Activated CD8-positive, alpha-beta memory T cell treated with anti-CD3 and anti-CD28 coated beads, Interleukin-2, amount 10 ng/mL, durations not matched to agents 7 days and 5 days (primary cell): ENCODE measurements around the gene LAMC3. TPM values are rescaled to one million over a fixed set of nuclear protein-coding genes. Genes with fewer than 3 reads are reported as not detected.
"Not testable (repeated sequence)": the region's sequence is repeated elsewhere in the genome, so short reads cannot be mapped to it uniquely, and the experiment has no call there.

Experiments
- ATAC-seq: fragments of 150-1000 bp; cut with Tn5 transposase; one replicate; pipeline ENCODE4 v1.10.0; 2021; ENCODE audit warnings: moderate library complexity
- CTCF ChIA-PET: fragments of 350-600 bp; sonication (Branson Sonifier 250); formaldehyde crosslinking; loops from one replicate; lab custom pipeline; 2021; ENCODE audit warnings: antibody characterized with exemption; lab: Charles Lee
- DNase-seq: peaks from one replicate; pipeline ENCODE4 v3.0.0-alpha.2; 2020
- H3K27ac Mint-ChIP-seq: one replicate; pipeline ENCODE4 v1.8.0; 2021; ENCODE audit warnings: mild to moderate bottlenecking, mixed read lengths
- H3K27me3 Mint-ChIP-seq: one replicate; pipeline ENCODE4 v1.8.0; 2021; ENCODE audit warnings: mixed read lengths
- H3K36me3 Mint-ChIP-seq: one replicate; pipeline ENCODE4 v1.8.0; 2021; ENCODE audit warnings: mild to moderate bottlenecking, mixed read lengths
- H3K4me1 Mint-ChIP-seq: one replicate; pipeline ENCODE4 v1.8.0; 2021; ENCODE audit warnings: mixed read lengths
- H3K4me3 Mint-ChIP-seq: one replicate; pipeline ENCODE4 v1.8.0; 2021; ENCODE audit warnings: mild to moderate bottlenecking, moderate library complexity, mixed read lengths
- H3K9me3 Mint-ChIP-seq: one replicate; pipeline ENCODE4 v1.8.0; 2022; ENCODE audit warnings: low read depth, mixed read lengths
- total RNA-seq, 2 experiments: library from RNA; stranded (reverse); gene quantifications; one replicate each; pipeline ENCODE4 v1.2.3, GENCODE V29; 2021

Gene LAMC3
- total RNA-seq, 2 experiments from 2014 or later = 0.06 TPM; not detected in 1

DNA sequence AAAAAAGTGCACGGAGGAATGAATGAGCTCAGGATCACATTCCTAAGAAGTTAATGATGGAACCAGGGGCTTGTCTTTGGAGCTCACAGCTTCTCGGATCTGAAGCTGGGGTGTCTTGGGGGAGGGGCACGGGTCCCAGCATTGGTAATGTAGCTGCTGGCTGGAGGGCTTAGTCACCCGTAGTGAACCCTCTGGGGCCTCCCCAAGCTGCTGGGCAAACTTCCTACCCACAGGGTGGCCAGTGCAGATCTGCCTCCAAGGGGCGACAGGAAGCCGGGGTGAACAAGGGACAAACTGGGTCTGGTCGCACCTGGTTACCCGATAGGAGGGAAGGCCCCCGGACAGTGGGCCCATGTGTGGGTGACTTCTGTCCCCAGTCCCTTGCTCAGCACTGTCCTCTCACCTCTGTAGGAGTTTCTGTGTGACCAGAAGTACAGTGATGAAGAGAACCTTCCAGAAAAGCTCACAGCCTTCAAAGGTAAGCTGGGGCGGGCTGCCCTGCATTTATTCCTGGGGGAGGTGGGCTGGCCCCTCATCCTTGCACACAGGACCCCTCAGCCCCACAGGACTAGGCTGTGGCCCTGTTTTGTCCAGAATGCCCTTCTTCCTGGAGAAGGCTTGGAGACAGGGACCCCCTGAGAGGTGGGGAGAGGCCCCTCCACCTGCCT is 102.3 kb downstream of the LAMC3 start:
- CTCF ChIA-PET = interaction anchor here (1.1 kb wide), 1 partner anchor 15 kb away, joined by 3 read pairs; the partner anchor contains the start of gene AIF1L
- Mint-ChIP-seq H3K9me3 (no peaks in the 10 kb centered on the region), H3K4me3 (no peak overlapping the region), H3K36me3 (no peaks in the 10 kb centered on the region), H3K4me1 (no peaks in the 10 kb centered on the region), H3K27me3 (peaks cover 4% of the 10 kb centered on the region), H3K27ac (no peak overlapping the region)
- no peak for DNase-seq
- no peak for ATAC-seq

DNA sequence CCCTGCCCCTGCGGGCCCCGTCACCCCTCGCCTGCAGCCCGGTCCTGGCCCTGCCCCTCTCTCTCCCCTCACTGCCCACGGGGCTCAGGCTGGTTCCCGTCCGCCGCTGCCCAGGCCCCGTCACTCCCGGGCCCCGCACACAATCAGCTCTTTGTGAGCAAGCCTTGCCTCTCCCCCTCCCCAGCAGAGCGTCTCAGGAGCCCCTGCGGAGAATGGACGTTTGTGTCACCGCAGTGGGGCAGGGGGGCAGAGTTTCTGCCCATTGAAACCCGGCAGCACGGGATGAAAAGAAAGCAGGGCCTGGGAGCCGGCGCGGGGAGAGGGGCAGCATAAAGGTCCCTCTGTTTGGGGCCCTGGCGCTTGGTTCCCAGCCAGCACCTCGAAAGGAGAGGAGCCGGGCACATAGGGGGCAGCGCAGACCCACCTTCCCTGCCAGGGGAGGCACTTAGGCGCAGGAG is 102.9 kb downstream of the LAMC3 start:
- Mint-ChIP-seq H3K27me3 (peaks cover 2% of the 10 kb centered on the region), H3K9me3 (no peaks in the 10 kb centered on the region), H3K4me3 (no peak overlapping the region), H3K27ac (no peak overlapping the region), H3K4me1 (no peaks in the 10 kb centered on the region), H3K36me3 (no peaks in the 10 kb centered on the region)
- DNase-seq (no peak), ATAC-seq (no peak)
- CTCF ChIA-PET = interaction anchor here (1.1 kb wide), 1 partner anchor 225 kb away, joined by 4 read pairs; no protein-coding TSS in a partner anchor

DNA sequence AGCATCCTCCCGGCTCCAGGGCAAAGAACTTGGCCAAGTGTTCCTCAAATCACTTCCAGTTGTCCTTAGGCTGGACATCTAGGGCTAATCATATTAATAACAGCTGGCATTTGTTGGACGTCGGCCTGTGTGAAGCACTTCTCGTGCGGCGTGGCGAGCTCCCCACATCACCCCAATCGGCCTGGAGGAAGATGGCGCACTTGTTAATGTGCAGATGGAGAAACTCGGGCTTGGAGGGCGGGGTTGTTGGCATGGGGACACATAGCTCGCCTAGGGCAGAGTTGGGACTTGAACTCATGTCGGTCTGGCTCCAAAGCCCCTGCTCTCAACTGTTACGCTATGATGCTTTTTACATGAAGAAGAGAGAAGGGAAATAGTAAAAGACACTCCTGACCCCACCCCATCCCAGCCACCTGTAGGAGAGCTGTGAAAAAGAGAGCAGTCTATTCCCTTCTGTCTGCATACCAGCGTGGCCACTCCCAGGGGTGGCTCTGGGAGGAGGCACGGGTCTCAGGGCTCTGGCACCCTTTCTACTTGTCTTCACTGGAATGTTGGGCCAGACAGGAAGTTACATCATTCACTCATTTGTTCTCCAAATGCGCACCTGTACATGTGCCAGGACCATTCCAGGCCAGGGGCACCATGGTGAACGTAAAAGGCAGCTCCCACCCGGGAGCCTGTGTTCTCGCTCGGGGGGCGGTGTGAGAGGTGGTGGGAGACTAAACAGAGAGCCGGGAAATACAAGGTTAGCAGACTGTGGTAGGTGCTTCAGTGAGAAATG is 103.6 kb downstream of the LAMC3 start:
- Mint-ChIP-seq H3K27me3 (peaks cover 7% of the 10 kb centered on the region), H3K4me1 (no peaks in the 10 kb centered on the region), H3K9me3 (no peaks in the 10 kb centered on the region), H3K36me3 (no peaks in the 10 kb centered on the region), H3K4me3 (no peak overlapping the region), H3K27ac (no peak overlapping the region)
- ATAC-seq (no peak), DNase-seq (no peak)
- CTCF ChIA-PET = interaction anchor here (1.1 kb wide), 1 partner anchor 224 kb away, joined by 4 read pairs; no protein-coding TSS in a partner anchor

DNA sequence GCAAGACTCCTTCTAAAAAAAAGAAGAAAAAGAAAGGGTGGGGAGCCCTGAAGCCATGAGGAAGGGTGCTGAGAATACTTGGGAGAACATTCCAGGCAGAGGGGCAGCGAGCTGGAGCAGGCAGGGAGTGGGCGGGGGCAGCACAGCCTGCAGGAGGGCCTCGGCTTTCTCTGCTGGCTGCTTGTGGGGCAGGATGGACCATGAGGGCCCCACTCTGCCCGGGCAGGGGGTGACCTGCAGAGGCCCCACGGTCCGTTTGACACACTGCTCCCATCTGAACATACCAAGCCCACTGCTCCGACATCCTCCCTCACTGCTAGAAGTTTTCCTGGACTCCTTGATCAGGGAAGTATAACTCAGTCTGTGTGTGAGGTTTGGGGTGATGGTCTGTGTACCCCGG is 104.7 kb downstream of the LAMC3 start:
- H3K27ac Mint-ChIP-seq = no peak overlapping the region
- no peak overlapping the region for H3K4me3 Mint-ChIP-seq
- ATAC-seq (no peak), DNase-seq (no peak)
- no peaks in the 10 kb centered on the region for H3K36me3 Mint-ChIP-seq
- peaks cover 14% of the 10 kb centered on the region for H3K27me3 Mint-ChIP-seq
- CTCF ChIA-PET = no interaction called here
- no peaks in the 10 kb centered on the region for H3K9me3 Mint-ChIP-seq
- H3K4me1 Mint-ChIP-seq = no peaks in the 10 kb centered on the region

DNA sequence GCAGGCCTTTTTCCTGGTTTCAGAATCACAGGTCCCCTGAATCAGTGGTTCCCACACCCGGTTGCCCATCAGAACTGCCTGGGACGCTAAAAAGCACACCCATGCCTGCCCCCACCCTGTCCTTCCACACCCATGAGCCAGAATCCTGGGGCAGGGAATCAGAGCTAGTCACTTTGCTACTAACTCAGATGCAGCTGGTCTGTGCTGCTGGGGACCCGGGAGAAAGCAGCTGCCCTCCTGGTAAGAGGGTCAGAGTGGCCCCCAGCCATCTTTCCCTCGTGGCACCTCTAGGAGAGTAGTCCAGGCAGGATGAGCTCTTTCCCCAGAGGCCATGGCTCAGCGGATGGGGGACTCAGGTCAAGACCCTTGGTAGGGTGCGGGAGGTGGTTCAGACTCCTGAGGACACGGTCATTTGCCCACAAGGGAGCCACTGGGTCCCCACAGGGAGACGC is 105.1 kb downstream of the LAMC3 start:
- ATAC-seq (no peak), DNase-seq (no peak)
- H3K27ac Mint-ChIP-seq = no peak overlapping the region
- no peaks in the 10 kb centered on the region for H3K4me1 Mint-ChIP-seq
- H3K36me3 Mint-ChIP-seq = no peaks in the 10 kb centered on the region
- CTCF ChIA-PET = no interaction called here
- H3K4me3 Mint-ChIP-seq = no peak overlapping the region
- peaks cover 18% of the 10 kb centered on the region for H3K27me3 Mint-ChIP-seq
- no peaks in the 10 kb centered on the region for H3K9me3 Mint-ChIP-seq

DNA sequence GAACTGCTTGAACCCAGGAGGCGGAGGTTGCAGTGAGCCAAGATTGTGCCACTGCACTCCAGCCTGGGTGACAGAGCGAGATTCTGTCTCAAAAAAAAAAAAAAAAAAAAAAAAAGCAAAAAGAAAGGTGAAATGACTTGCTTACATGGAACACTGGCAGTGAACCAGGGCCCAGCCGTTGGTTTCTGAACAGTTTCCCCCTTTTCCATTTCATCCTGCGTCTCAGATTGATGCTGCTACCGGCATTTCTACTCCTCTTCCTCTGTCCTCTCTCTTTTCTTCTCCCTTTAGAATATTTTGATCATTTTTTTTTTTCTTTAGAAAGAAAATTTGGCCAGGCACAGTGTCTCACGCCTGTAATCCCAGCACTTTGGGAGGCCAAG is 106.4 kb downstream of the LAMC3 start:
- H3K27ac Mint-ChIP-seq, H3K4me3 Mint-ChIP-seq, ATAC-seq, CTCF ChIA-PET, DNase-seq, H3K9me3 Mint-ChIP-seq, H3K4me1 Mint-ChIP-seq, H3K36me3 Mint-ChIP-seq: not testable (repeated sequence)
- H3K27me3 Mint-ChIP-seq = peaks cover 25% of the 10 kb centered on the region

DNA sequence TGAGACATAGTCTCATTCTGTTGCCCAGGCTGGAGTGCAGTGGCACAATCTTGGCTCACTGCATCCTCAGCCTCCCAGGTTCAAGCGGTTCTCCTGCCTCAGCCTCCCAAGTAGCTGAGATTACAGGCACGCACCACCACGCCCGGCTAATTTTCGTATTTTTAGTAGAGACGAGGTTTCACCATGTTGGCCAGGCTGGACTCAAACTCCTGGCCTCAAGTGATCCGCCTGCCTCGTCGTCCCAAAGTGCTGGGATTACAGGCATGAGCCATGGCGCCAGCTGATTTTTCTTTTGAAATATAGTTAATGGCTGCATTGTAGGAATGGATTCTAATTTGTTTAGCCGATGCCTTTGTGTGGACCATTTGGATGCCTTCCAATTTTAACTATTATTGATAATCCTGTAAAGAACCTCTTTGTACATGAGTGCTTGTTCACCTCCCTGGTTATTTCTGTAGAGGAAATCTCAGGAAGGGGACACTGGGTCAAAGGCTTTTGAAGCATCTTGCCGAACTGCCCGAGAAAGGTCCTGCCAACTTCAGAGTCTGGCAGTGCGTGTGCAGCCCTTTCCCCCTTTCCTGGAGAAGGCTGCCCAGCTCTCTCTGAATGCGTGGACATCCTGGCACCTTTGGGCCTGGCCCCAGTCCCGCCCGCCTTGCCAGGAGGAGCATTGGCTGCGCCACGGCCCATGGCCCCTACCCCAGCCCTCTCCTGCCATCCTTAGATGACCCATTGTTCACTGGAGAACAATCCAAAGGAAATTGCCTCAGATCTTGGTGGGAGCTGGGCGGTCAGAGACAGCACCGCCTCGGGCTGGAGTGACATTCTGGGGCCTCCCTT is 107.5 kb downstream of the LAMC3 start:
- Mint-ChIP-seq H3K9me3 (no peaks in the 10 kb centered on the region), H3K36me3 (no peaks in the 10 kb centered on the region), H3K27ac (no peak overlapping the region), H3K27me3 (peaks cover 25% of the 10 kb centered on the region), H3K4me1 (no peaks in the 10 kb centered on the region), H3K4me3 (no peak overlapping the region)
- DNase-seq = no peak
- no peak for ATAC-seq
- CTCF ChIA-PET = no interaction called here

DNA sequence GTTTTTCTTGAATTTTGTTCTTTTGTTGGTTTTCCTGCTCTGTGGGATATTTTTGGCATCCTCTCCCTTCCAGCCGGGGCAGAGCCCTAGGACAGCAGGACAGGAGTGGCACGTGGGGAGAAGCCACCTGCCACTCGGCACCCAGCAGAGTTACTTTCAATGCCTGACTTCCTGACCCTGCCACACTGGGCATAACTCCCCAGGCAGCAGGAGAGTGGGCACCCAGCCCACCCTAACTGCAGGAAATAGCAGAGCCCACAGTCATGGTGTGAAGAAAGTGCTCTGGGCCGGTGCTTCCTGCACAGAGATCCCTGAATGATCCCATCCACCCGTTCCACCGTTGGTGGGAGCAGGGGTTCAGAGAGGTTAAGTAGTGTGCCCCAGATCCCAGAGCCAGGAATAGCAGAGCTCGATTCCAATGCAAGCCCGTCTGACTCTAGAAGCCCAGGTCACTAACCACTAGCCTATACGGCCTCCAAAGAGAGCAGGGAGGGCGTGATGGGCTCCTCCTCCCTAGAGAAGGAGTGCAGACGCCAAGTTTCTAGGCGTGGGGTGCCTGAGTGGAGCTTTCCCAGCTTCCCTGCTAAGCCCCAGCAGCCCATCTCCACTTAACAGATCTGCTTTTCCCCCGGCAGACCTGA is 108.3 kb downstream of the LAMC3 start:
- no peak overlapping the region for H3K27ac Mint-ChIP-seq
- no peaks in the 10 kb centered on the region for H3K9me3 Mint-ChIP-seq

DNA sequence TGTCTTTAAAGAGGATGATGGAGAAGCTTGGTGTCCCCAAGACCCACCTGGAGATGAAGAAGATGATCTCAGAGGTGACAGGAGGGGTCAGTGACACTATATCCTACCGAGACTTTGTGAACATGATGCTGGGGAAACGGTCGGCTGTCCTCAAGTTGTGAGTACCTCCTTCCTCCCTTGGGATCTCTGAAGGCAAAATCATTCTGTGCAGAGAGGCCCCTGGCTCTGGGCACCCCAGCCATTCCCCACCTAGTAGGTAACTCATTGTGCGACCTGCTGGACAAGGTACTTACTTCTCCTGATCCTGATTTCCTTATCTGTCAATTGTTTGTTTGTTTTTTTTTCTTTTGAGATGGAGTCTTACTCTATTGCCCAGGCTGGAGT is 108.8 kb downstream of the LAMC3 start:
- DNase-seq = no peak
- no peak for ATAC-seq
- H3K4me3 Mint-ChIP-seq = no peak overlapping the region
- H3K27ac Mint-ChIP-seq = no peak overlapping the region
- CTCF ChIA-PET = no interaction called here
- no peaks in the 10 kb centered on the region for H3K36me3 Mint-ChIP-seq
- H3K9me3 Mint-ChIP-seq = no peaks in the 10 kb centered on the region
- no peaks in the 10 kb centered on the region for H3K4me1 Mint-ChIP-seq
- H3K27me3 Mint-ChIP-seq = peaks cover 25% of the 10 kb centered on the region

More for the DNA sequence above, 108.3 kb downstream of the LAMC3 start:
- CTCF ChIA-PET = no interaction called here
- H3K4me3 Mint-ChIP-seq = no peak overlapping the region
- H3K4me1 Mint-ChIP-seq = no peaks in the 10 kb centered on the region
- ATAC-seq (no peak), DNase-seq (no peak)
- H3K27me3 Mint-ChIP-seq = peaks cover 25% of the 10 kb centered on the region
- H3K36me3 Mint-ChIP-seq = no peaks in the 10 kb centered on the region

DNA sequence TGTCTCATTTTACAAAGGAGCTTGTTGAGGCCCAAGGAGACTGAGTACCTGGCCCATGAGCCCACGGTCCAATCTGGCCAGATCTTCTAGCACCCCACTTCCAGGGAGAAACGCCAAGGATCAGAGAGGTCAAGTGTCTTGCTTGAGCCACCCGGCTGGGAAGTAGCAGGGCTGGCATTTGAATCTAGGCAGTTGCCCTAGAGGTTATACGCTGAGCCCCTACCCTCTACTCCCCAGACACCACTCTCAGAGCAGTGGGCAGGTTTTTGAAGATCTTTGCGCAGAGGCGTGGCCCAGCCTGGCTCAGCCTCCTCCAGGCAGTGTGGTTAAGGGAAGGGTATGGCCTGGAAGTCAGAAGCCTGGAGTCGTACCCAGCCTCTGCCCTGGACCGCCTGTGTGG is 110.6 kb downstream of the LAMC3 start:
- CTCF ChIA-PET = interaction anchor here (0.7 to 1.2 kb wide), 2 partner anchors 61 to 73 kb away, joined by 3 to 4 read pairs; no protein-coding TSS in a partner anchor
- ATAC-seq (no peak), DNase-seq (no peak)
- peaks cover 25% of the 10 kb centered on the region for H3K27me3 Mint-ChIP-seq
- H3K36me3 Mint-ChIP-seq = no peaks in the 10 kb centered on the region
- no peak overlapping the region for H3K27ac Mint-ChIP-seq
- H3K4me1 Mint-ChIP-seq = peaks cover under 1% of the 10 kb centered on the region
- no peaks in the 10 kb centered on the region for H3K9me3 Mint-ChIP-seq
- H3K4me3 Mint-ChIP-seq = no peak overlapping the region

DNA sequence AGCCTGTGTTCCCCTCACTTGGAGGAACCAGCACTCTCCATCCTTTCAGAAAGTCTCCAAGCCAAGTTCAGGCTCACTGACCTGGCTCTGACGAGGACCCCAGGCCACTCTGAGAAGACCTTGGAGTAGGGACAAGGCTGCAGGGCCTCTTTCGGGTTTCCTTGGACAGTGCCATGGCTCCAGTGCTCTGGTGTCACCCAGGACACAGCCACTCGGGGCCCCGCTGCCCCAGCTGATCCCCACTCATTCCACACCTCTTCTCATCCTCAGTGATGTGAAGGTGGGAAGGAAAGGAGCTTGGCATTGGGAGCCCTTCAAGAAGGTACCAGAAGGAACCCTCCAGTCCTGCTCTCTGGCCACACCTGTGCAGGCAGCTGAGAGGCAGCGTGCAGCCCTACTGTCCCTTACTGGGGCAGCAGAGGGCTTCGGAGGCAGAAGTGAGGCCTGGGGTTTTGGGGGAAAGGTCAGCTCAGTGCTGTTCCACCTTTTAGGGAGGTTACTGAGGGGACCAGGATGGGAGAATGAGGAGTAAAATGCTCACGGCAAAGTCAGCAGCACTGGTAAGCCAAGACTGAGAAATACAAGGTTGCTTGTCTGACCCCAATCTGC is 111.8 kb downstream of the LAMC3 start:
- Mint-ChIP-seq H3K4me3 (no peak overlapping the region), H3K36me3 (peaks cover 2% of the 10 kb centered on the region), H3K27me3 (peaks cover 25% of the 10 kb centered on the region), H3K9me3 (no peaks in the 10 kb centered on the region), H3K4me1 (peaks cover 6% of the 10 kb centered on the region), H3K27ac (no peak overlapping the region)
- DNase-seq = no peak
- ATAC-seq = no peak
- CTCF ChIA-PET = no interaction called here

DNA sequence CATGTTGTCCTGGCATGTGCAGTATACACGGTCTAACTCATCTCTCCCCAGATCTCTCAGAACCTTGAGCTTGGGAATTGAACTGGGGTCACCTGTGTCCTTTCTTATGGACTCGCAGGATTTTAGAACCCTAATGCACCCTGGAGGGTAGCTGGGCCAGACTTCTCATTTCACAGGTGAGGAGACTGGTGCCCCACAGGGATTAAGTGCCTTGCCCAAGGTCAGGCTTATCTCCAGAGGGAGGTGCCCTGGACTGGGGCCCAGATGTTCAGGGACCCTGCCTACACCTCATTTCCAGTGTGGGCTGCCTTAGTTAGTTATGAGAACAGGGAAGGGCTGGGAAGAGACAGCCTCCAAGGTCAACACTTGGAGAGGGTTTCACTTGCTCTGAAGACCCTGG is 112.4 kb downstream of the LAMC3 start:
- H3K36me3 Mint-ChIP-seq = peaks cover 2% of the 10 kb centered on the region
- H3K27me3 Mint-ChIP-seq = peaks cover 25% of the 10 kb centered on the region
- CTCF ChIA-PET = no interaction called here

More for the DNA sequence above, 112.4 kb downstream of the LAMC3 start:
- H3K4me3 Mint-ChIP-seq = no peak overlapping the region
- no peaks in the 10 kb centered on the region for H3K9me3 Mint-ChIP-seq
- DNase-seq (no peak), ATAC-seq (no peak)
- peaks cover 11% of the 10 kb centered on the region for H3K4me1 Mint-ChIP-seq
- H3K27ac Mint-ChIP-seq = no peak overlapping the region
